A549 (cell line): ENCODE measurements around the gene ADA. TPM values are rescaled to one million over a fixed set of nuclear protein-coding genes. Genes with fewer than 3 reads are reported as not detected.

ENCODE experiments used
- ATAC-seq, 2 experiments: fragments of 200-7000 bp in 1 of 2; fragments of >200 bp in 1 of 2; cut with Nextera tagmentation in 1 of 2; cut with Tn5 transposase in 1 of 2; 3 replicates each; pipeline versions ENCODE4 v1.8.0 to v1.9.1; 2018 to 2020; ENCODE audit warnings: mild to moderate bottlenecking in 1 of 2, moderate library complexity in 1 of 2
- CTCF ChIA-PET: fragments of 300-600 bp; sonication (Branson Sonifier 250); formaldehyde crosslinking; extraction: SDS; loops from one replicate; lab custom pipeline; 2021; ENCODE audit warnings: antibody characterized with exemption, inconsistent platforms; lab: Yijun Ruan, JAX
- POLR2A ChIA-PET: fragments of 350-600 bp; formaldehyde crosslinking; extraction: SDS; loops from one replicate; lab custom pipeline; 2021; ENCODE audit warnings: antibody characterized with exemption, inconsistent platforms; lab: Yijun Ruan, JAX
- DNase-seq, 2 experiments: peaks; one replicate each; pipeline versions ENCODE4 v3.0.0 to v3.0.0-alpha.2; 2011 to 2016; ENCODE audit warnings: low read depth in 1 of 2, low spot score in 1 of 2
- FAIRE-seq: peaks from 2 replicates; lab custom pipeline; 2011; peaks lifted over from hg19 to GRCh38; lab: Jason Lieb, UNC
- H3K27ac ChIP-seq, 2 experiments: fragments of >200 bp; sonication (Bioruptor Twin); formaldehyde crosslinking; 3 replicates each; pipeline ENCODE4 v1.5.1; 2016 to 2017
- H3K4me1 ChIP-seq: fragments of >200 bp; sonication (Bioruptor Twin); formaldehyde crosslinking; 3 replicates; pipeline ENCODE4 v1.6.1; 2016
- H3K4me2 ChIP-seq: fragments of >200 bp; sonication (Bioruptor Twin); formaldehyde crosslinking; 3 replicates; pipeline ENCODE4 v1.6.1; 2016
- H3K4me3 ChIP-seq: fragments of >200 bp; sonication (Bioruptor Twin); formaldehyde crosslinking; 3 replicates; pipeline ENCODE4 v1.5.1; 2016
- H3K9me3 ChIP-seq: fragments of >200 bp; sonication (Bioruptor Twin); formaldehyde crosslinking; 3 replicates; pipeline ENCODE4 v1.6.1; 2016
- BCL3 ChIP-seq: fragments of >200 bp; sonication (Bioruptor Twin); formaldehyde crosslinking; IDR thresholded peaks from 3 replicates; pipeline ENCODE4 v1.6.1; 2016
- BHLHE40 ChIP-seq: IDR thresholded peaks from 2 replicates; pipeline ENCODE4 v1.6.1; 2012; ENCODE audit warnings: low read depth, low read length, inconsistent platforms
- CBX2 ChIP-seq: fragments of 200-600 bp; sonication (generic); IDR thresholded peaks from 2 replicates; pipeline ENCODE4 v1.6.1; 2016; ENCODE audit warnings: low read depth, mild to moderate bottlenecking, borderline replicate concordance
- CEBPB ChIP-seq, 2 experiments: fragments of >200 bp in 1 of 2; sonication (Bioruptor Twin) in 1 of 2; formaldehyde crosslinking in 1 of 2; IDR thresholded peaks; 2 replicates each; pipeline ENCODE4 v1.6.1; 2012 to 2016
- HOXA7 ChIP-seq: fragments of 250-450 bp; sonication (Bioruptor Pico); IDR thresholded peaks from 2 replicates; pipeline ENCODE4 v1.5.0; 2020; ENCODE audit warnings: mild to moderate bottlenecking, moderate library complexity
- HOXB5 ChIP-seq: fragments of 250-450 bp; sonication (Bioruptor Pico); IDR thresholded peaks from 2 replicates; pipeline ENCODE4 v1.5.0; 2020; ENCODE audit warnings: mild to moderate bottlenecking, moderate library complexity
- KDM1A ChIP-seq: fragments of 200-600 bp; sonication (generic); IDR thresholded peaks from 2 replicates; pipeline ENCODE4 v1.6.1; 2016; ENCODE audit warnings: low read depth, mild to moderate bottlenecking
- MAX ChIP-seq: IDR thresholded peaks from 2 replicates; pipeline ENCODE4 v1.6.1; 2012
- NFE2L2 ChIP-seq: fragments of 150-350 bp; conservative IDR thresholded peaks from 2 replicates; pipeline ENCODE4 v1.6.1; 2014; ENCODE audit warnings: low read length
- PHF8 ChIP-seq: fragments of 200-600 bp; sonication (generic); IDR thresholded peaks from 2 replicates; pipeline ENCODE4 v1.6.1; 2016; ENCODE audit warnings: low read depth, mild to moderate bottlenecking, antibody characterized with exemption, moderate library complexity, borderline replicate concordance
- POLR2A ChIP-seq: IDR thresholded peaks from 2 replicates; pipeline ENCODE4 v1.6.1; 2012; ENCODE audit warnings: mild to moderate bottlenecking, low read length
- RARB ChIP-seq: fragments of 250-450 bp; sonication (Bioruptor Pico); IDR thresholded peaks from 2 replicates; pipeline ENCODE4 v1.8.0; 2021; ENCODE audit warnings: mild to moderate bottlenecking, moderate library complexity
- RCOR1 ChIP-seq: fragments of 150-350 bp; IDR thresholded peaks from 2 replicates; pipeline ENCODE4 v1.6.1; 2014; ENCODE audit warnings: antibody characterized with exemption, low read length, low read depth
- REST ChIP-seq: fragments of 200-600 bp; sonication (generic); IDR thresholded peaks from 2 replicates; pipeline ENCODE4 v1.6.1; 2016; ENCODE audit warnings: antibody characterized with exemption, mild to moderate bottlenecking, moderate library complexity
- RFX5 ChIP-seq: fragments of 450-650 bp; IDR thresholded peaks from 2 replicates; pipeline ENCODE4 v1.7.1; 2014; ENCODE audit warnings: antibody characterized with exemption, mild to moderate bottlenecking, moderate library complexity
- SMC3 ChIP-seq: fragments of >200 bp; sonication (Bioruptor Twin); formaldehyde crosslinking; IDR thresholded peaks from 3 replicates; pipeline ENCODE4 v1.6.1; 2018; ENCODE audit warnings: inconsistent platforms
- SREBF2 ChIP-seq: fragments of 450-650 bp; IDR thresholded peaks from 2 replicates; pipeline ENCODE4 v1.6.1; 2014; ENCODE audit warnings: mild to moderate bottlenecking, moderate library complexity
- TFCP2L1 ChIP-seq: fragments of 250-450 bp; sonication (Bioruptor Pico); IDR thresholded peaks from 2 replicates; pipeline ENCODE4 v1.5.0; 2021; ENCODE audit warnings: mild to moderate bottlenecking
- TP53 ChIP-seq: fragments of 250-450 bp; sonication (Bioruptor Pico); IDR thresholded peaks from 2 replicates; pipeline ENCODE4 v1.5.0; 2021; ENCODE audit warnings: mild to moderate bottlenecking, moderate library complexity
- ZNF302 ChIP-seq: fragments of 250-450 bp; sonication (Bioruptor Pico); IDR thresholded peaks from 2 replicates; pipeline ENCODE4 v1.9.0; 2021; ENCODE audit warnings: inconsistent platforms, mild to moderate bottlenecking, moderate library complexity
- ZSCAN20 ChIP-seq: fragments of 250-450 bp; sonication (Bioruptor Pico); IDR thresholded peaks from 2 replicates; pipeline ENCODE4 v1.8.0; 2022; ENCODE audit warnings: mild to moderate bottlenecking, moderate library complexity
- WGBS: methylation state at CpG from one replicate; pipeline ENCODE4 v1.1.6; 2017; ENCODE audit errors: missing lambda C conversion rate; 5-methylcytosine and 5-hydroxymethylcytosine counted together
- polyA plus RNA-seq, 4 experiments: library from polyadenylated mRNA; depleted of rRNA in 3 of 4; stranded (reverse); fragments of >200 nt; fragmentation: RNase III in 1 of 4; extraction: RNeasy Plus Mini Kit Qiagen cat#74134 plus additional on column Dnase treatment in 1 of 4; gene quantifications; 2 replicates in 3 of 4; 3 replicates in 1 of 4; pipeline ENCODE4 v1.2.3, GENCODE V29; 2011 to 2017
- TF ChIP-seq, protein P1 (sequence below): fragments of 450-650 bp; IDR thresholded peaks from 2 replicates; pipeline ENCODE4 v1.6.1; 2014; ENCODE audit warnings: antibody characterized with exemption
- TF ChIP-seq, protein P2 (sequence below): IDR thresholded peaks from 2 replicates; pipeline ENCODE4 v1.6.1; 2012

Gene ADA
- polyA plus RNA-seq, 2 of the 4 experiments (the other 2 are of a cell fraction) = 34.5 to 48.1 TPM

DNA sequence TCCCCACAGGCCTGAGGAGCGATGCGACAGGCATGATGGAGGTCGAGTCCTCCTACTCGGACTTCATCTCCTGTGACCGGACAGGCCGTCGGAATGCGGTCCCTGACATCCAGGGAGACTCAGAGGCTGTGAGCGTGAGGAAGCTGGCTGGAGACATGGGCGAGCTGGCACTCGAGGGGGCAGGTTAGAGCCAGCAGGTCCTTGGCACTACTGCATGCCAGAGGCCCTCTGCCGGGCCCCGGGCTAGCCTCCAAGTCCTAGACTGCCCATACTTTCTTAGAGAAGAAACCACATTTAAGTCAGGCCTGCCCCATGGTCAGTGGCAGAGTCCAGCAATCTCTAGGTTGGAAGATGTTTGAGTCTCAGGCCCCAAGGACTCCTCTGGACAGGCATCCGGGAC, 37.0 kb downstream of the ADA start:
- ATAC-seq (no peak), DNase-seq (no peak), FAIRE-seq (no peak)
- CTCF ChIA-PET = interaction anchor here (0.9 to 1.9 kb wide), 4 partner anchors 69 to 397 kb away, joined by 3 to 4 read pairs (median 4); partner anchors contain the start of gene TTPAL
- WGBS = 92% methylated on average over 13 of the region's 14 CpGs
- peaks cover 6% of the 10 kb centered on the region for H3K4me1 ChIP-seq
- no peak overlapping the region for H3K27ac ChIP-seq
- H3K9me3 ChIP-seq = no peaks in the 10 kb centered on the region
- POLR2A ChIA-PET = no interaction called here
- H3K4me2 ChIP-seq = no peak overlapping the region
- no peak overlapping the region for H3K4me3 ChIP-seq
- TF ChIP-seq NFE2L2 = no peak
- no peak for TF ChIP-seq BHLHE40
- TF ChIP-seq ZSCAN20 (CRISPR knock-in tag) = no peak
- TF ChIP-seq TFCP2L1 (CRISPR knock-in tag) = no peak
- TF ChIP-seq SMC3 = no peak
- TF ChIP-seq RARB (CRISPR knock-in tag) = no peak
- TF ChIP-seq TP53 (CRISPR knock-in tag) = no peak
- TF ChIP-seq, protein P1, sequence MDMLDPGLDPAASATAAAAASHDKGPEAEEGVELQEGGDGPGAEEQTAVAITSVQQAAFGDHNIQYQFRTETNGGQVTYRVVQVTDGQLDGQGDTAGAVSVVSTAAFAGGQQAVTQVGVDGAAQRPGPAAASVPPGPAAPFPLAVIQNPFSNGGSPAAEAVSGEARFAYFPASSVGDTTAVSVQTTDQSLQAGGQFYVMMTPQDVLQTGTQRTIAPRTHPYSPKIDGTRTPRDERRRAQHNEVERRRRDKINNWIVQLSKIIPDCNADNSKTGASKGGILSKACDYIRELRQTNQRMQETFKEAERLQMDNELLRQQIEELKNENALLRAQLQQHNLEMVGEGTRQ = no peak
- no peak for TF ChIP-seq POLR2A
- TF ChIP-seq HOXA7 (CRISPR knock-in tag) = no peak
- TF ChIP-seq CEBPB (IDR thresholded peaks at IDR 0.05) = no peak
- no peak for TF ChIP-seq ZNF302 (CRISPR knock-in tag)
- no peak for TF ChIP-seq KDM1A
- TF ChIP-seq SREBF2 = no peak
- no peak for TF ChIP-seq REST
- TF ChIP-seq CBX2 = no peak
- no peak for TF ChIP-seq MAX

DNA sequence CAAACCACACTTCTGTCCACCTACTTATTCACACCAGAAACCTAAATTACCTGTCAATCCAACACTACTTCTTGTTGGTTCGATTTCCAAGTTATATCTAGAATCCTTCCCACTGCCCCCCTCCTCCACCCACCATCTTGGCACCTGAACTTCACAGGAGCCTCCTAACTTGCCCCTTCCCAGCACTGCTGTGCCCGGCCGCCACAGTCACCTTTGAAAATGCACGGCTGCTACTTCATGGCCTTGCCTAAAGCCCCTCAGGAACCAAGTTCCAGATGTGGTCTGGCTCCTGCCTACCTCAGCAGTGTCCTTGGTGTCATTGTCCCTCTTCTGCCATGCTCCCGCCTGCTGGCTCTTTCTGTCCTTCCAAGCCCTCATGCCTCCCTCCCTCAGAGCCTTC, 37.9 kb downstream of the ADA start:
- no peak overlapping the region for H3K4me2 ChIP-seq
- WGBS = 87% methylated on average over 5 of the region's 5 CpGs
- no peaks in the 10 kb centered on the region for H3K9me3 ChIP-seq
- ChIA-PET CTCF (interaction anchor here (1.3 to 1.9 kb wide), 2 partner anchors 70 to 396 kb away, joined by 4 read pairs; no protein-coding TSS in a partner anchor), POLR2A (no interaction called here)
- ATAC-seq (no peak), DNase-seq (no peak), FAIRE-seq (no peak)
- H3K4me3 ChIP-seq = no peak overlapping the region
- peaks cover 11% of the 10 kb centered on the region for H3K4me1 ChIP-seq
- TF ChIP-seq, protein P2, sequence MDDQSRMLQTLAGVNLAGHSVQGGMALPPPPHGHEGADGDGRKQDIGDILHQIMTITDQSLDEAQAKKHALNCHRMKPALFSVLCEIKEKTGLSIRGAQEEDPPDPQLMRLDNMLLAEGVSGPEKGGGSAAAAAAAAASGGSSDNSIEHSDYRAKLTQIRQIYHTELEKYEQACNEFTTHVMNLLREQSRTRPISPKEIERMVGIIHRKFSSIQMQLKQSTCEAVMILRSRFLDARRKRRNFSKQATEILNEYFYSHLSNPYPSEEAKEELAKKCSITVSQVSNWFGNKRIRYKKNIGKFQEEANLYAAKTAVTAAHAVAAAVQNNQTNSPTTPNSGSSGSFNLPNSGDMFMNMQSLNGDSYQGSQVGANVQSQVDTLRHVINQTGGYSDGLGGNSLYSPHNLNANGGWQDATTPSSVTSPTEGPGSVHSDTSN = no peak
- no peak for TF ChIP-seq HOXB5 (CRISPR knock-in tag)
- TF ChIP-seq RFX5 = no peak
- no peak for TF ChIP-seq ZNF302 (CRISPR knock-in tag)
- TF ChIP-seq BCL3 = no peak
- no peak for TF ChIP-seq NFE2L2
- TF ChIP-seq PHF8 = no peak
- TF ChIP-seq RCOR1 = no peak
- no peak for TF ChIP-seq BHLHE40
- no peak for TF ChIP-seq ZSCAN20 (CRISPR knock-in tag)
- no peak overlapping the region for H3K27ac ChIP-seq
